Aortic smooth muscle cell (primary cell): Measurements from ENCODE around the gene TACC2. TPM values are rescaled to one million over a fixed set of nuclear protein-coding genes. Genes with fewer than 3 reads are reported as not detected.

Experiments used
- total RNA-seq: library from RNA; depleted of rRNA; stranded (reverse); fragments of >200 nt; gene quantifications from 2 replicates; pipeline ENCODE4 v1.2.3, GENCODE V29; 2014

The TACC2 gene
- total RNA-seq = 9.6 and 14.1 TPM in 2 replicates

GRCh38 chr10:121988361-121989324 lies at the start of gene TACC2:
TSS of gene TACC2 (plus strand) at chr10:121989163. CDS start at chr10:122021982, 32,819 bp downstream.

GRCh38 chr10:121974535-121975294 lies 14.2 kb upstream of the TACC2 start, which contains the start of gene NSMCE4A:
TSS of gene NSMCE4A (minus strand) at chr10:121975217. CDS start at chr10:121975165, 52 bp downstream.

DNA sequence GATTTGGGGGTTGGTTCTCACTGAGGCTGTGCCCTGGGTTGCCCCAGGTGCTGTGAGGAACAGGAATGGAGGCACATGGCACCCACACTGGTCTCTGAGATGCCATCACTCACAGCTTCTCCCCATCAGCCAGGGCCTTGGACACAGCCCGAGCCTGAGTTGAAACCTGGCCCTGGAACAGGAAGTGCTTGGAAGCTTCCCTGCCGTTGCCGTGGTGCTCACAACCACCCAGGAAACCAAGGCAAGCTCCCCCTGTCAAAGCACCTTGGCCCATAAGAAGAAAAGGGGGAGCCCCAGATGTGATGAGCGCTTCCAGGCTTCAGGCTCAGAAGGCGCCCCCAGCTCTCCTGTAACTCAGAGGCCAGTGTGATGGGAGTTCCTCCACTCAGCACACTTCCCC lies 282.1 kb downstream of the TACC2 start, which contains the start of gene BTBD16:
Gene BTBD16 (plus strand): TSS at position 221 of the 400 bp plus-strand sequence. CDS start 3,786 bp downstream, outside the sequence.

Other genes starting within 250 kb of the TACC2 start
- gene ATE1, start 61.1 kb upstream of the TACC2 start, total RNA-seq = 23.9 and 28.5 TPM in 2 replicates
- 26.6 and 29.6 TPM in 2 replicates for gene NSMCE4A, start 13.9 kb upstream of the TACC2 start, total RNA-seq